ENCODE measurements around the gene FAM193A.

GRCh38 chr4:2750719-2751605 is 214.5 kb downstream of the FAM193A start:
- TF ChIP-seq POLR2A (IDR thresholded peaks at IDR 0.05): no peak
- TF ChIP-seq CTCF (IDR thresholded peaks at IDR 0.05): no peak
